Frontal cortex (tissue), 4 donors: Measurements from ENCODE around the gene CYSRT1. TPM values are rescaled to one million over a fixed set of nuclear protein-coding genes. Genes with fewer than 3 reads are reported as not detected.

Experiments
- DNase-seq, 2 donors: peaks; one replicate each; pipeline ENCODE4 v3.0.0; 2012; ENCODE audit warnings: low spot score in 2 of 2
- FAIRE-seq: peaks from 2 replicates; lab custom pipeline; 2012; peaks lifted over from hg19 to GRCh38; lab: Jason Lieb, UNC
- total RNA-seq: library from RNA; depleted of rRNA; stranded (reverse); fragments of >200 nt; gene quantifications from one replicate; pipeline ENCODE4 v1.2.3, GENCODE V29; 2014
- donor health status: control.
- donor health status: control.
- donor health status: control.

The CYSRT1 gene
- total RNA-seq, 1 donor from 2014 or later = under 0.01 TPM

DNA sequence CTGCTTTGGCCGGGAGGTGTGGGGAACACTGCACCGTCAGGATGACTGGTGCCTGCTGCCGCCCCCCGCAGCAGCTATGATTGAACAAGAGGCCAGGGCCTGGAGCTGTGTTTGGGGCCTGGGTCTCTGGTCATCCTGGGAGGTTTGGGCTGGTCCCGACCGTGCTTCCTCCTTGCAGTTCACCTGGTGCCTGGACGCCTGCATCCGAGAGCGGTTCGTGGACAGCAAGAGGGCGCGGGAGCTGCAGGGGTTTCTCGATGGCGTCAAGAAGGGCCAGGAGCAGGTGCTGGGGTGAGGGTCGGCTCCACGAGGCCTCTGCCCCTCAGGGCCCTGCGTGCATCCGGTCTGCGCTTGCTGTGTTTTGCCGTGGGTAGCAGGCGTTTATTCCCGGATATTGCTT is 39.1 kb downstream of the CYSRT1 start:
- FAIRE-seq (no peak), DNase-seq (no peak)

DNA sequence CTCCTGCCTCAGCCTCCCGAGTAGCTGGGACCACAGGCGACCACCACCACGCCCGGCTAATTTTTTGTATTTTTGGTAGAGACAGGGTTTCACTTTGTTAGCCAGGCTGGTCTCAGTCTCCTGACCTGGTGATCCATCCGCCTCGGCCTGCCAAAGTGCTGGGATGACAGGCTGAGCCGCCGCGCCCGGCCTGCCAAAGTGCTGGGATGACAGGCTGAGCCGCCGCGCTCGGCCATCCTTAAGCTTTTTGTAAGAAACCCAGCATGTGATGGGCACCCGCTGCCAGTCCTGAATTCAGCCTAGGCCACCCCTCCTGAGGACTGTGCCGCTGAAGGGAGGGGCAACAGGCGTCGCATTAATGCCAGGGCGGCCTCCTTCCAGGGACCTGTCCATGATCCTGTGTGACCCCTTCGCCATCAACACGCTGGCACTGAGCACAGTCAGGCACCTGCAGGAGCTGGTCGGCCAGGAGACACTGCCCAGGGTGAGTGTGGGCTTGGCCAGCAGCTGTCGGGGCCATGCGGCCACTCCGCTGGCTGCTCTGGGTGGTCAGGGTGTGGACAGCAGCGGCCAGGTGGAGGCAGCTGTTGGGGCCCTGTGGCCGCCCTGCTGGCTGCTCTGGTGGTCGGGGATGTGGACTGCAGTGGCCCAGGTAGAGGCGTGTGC is 40.7 kb downstream of the CYSRT1 start:
- DNase-seq (no peak), FAIRE-seq (no peak)

DNA sequence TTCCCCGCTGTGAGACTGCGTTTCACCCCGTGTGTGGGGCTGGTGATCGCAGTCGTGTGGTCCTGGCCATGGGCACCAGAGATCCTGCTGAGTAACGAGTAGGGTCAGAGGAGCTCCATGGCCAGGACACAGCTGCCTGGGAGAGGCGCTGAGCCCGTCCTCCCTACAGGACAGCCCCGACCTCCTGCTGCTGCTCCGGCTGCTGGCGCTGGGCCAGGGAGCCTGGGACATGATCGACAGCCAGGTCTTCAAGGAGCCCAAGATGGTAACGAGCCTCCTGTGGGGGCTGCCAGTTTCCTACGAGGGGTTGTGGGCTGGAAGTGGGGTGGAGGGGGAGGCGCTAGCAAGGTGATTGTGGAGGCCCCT is 41.2 kb downstream of the CYSRT1 start:
- no peak for FAIRE-seq

DNA sequence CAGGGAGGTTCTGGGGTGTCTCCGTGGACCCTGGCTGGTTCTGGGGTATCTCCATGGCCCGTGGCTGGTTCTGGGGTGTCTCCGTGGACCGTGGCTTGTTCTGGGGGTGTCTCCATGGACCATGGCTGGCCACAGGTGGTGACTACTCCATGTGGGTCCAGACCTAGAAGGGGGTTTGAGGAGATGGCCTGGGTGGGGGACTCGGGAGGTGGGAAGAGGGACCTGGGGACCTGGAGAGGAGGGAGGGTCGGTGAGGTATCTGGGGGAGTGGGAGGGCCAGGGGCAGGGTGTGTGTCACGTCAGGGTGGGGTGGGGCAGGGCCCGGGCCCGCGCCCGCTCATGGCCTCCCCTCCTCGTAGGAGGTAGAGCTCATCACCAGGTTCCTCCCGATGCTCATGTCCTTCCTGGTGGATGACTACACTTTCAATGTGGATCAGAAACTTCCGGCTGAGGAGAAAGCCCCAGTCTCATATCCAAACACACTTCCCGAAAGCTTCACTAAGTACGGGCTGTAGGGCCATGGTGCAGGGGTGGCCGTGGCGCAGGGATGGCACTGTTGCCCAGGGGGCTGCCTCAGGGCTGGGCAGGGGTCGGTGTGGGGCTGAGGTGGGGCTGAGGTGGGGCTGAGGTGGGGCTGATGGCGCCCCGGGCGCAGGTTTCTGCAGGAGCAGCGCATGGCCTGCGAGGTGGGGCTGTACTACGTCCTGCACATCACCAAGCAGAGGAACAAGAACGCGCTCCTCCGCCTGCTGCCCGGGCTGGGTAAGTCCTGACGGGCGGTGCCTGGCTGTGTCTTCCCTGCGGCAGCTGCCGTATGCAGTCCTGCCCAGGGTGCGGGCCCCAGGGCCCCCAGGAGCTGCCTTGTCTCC is 41.8 kb downstream of the CYSRT1 start:
- DNase-seq = no peak
- FAIRE-seq = no peak

More for the DNA sequence above, 41.2 kb downstream of the CYSRT1 start:
- no peak for DNase-seq

DNA sequence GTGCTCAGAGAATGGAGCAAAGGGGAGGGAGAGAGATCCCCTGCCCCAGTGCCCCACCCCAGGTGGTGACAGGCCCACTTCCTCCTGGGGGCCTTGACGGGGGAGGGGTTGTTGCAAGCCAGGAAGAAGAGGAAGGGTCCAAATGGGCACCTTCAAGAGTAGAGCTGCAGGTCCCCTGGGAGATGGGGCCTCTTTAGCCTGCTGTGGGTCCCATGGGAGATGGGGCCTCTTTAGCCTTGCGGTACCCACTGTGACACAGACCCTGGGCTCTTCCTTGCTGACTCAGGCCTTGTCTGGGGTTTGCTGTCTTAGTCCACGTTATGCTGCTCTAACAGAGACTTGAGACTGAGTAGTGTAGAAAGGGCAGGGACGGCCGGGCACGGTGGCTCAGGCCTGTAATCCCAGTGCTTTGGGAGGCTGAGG is 43.0 kb downstream of the CYSRT1 start:
- DNase-seq (no peak), FAIRE-seq (no peak)

DNA sequence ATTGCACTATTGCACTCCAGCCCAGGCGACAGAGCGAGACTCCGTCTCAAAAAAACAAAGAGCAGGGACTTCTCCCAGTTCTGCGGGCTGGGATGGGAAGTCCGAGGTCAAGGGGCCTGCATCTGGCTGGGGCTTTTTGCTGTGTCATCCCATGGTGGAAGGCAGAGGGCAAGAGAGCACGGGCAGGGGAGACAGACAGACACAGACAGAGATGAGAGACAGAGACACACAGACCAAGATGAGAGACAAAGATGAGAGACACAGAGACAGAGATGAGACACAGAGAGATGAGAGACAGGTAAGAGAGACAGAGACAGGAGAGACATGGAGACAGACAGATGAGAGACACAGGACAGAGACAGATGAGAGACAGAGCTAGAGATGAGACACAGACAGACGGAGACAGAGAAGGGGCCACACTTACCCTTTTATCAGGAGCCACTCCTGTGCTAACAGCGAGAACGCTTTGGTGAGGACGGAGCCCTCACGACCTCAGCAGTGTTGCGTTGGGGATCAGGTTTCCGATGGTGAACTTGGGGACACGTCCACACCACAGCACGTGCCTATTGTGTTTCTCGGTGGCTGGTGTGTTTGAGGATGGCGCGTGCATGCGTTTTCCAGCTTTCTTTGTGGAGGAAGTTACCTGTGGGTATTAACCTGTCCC is 43.7 kb downstream of the CYSRT1 start:
- FAIRE-seq (no peak), DNase-seq (no peak)

DNA sequence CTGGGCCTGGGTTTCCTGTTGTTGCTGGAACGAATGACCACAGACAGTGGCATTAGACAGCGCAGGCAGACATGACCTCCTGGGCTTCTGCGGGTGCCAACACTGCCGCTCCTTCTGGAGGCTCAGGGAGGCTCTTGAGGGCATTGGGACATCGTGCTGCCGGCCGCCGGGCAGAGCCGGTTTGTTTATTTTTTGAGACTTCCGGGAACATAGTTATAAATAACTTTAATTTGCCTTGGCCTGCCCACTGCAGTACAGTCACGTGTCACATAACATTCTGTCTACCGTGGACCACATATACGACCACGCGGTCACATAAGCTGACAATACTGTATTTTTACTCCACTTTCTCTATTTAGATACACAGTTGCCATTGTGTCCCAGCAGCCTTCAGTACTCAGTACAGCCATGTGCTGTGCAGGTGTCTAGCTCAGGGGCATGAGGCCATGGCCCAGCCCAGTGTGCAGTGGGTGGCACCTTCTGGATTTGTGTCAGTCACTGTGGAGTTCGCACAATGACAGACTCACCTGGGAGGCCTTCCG is 44.3 kb downstream of the CYSRT1 start:
- FAIRE-seq (no peak), DNase-seq (no peak)

DNA sequence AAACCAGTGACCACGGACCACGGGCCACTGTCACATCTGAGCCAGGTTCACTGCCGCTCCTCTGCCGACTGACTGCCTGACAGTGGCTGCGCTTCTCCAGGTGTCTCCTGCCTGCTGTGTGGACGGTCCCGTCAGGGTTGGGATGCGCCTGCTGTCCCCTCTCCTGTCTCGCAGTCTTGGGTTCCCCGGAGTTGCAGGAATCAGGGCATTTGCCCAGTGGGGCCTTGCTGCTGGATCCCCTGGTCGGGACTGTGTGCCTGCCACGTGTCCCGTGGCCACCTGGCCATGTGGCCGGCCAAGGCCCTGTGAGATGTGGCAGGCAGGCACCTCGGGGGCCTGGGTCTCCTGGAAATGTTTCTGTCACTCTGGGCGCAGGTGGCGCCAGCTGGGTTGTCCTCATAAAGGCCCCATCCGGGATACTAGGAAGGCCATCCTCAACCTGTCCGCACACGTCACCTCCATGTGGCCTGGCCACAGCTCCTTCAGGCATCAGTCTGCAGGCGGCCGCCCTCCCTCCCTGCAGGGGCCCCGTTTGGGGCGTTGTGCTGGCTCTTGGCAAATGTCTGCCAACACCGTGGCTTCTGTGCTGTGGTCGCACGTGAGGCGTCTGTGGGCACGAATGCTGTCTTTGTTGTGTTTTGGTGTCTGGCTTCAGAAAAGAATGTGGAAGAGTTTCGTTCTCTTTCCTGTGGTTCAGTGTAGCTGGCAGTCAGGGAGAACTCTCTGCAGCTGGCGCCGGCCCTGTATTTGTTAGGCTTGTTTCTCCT is 46.1 kb downstream of the CYSRT1 start:
- no peak for FAIRE-seq
- DNase-seq = no peak

DNA sequence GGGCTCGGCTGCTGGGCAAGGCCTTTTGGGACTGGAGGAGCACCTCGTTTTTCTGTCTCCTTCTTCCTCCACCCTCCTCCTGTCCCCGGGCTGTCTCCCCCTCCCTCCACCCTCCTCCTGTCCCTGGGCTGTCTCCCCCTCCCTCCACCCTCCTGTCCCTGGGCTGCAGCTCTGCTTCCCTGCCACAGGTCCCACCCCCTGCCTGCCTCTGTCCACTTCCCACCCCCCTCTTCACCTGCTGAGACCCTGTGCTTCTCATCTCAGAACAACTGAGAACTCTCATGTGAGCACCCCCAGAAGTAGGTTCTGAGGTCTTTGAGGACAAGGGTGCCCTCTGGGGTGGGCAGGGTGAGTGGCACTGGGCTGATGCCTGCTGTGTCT is 46.7 kb downstream of the CYSRT1 start:
- DNase-seq (no peak), FAIRE-seq (no peak)

DNA sequence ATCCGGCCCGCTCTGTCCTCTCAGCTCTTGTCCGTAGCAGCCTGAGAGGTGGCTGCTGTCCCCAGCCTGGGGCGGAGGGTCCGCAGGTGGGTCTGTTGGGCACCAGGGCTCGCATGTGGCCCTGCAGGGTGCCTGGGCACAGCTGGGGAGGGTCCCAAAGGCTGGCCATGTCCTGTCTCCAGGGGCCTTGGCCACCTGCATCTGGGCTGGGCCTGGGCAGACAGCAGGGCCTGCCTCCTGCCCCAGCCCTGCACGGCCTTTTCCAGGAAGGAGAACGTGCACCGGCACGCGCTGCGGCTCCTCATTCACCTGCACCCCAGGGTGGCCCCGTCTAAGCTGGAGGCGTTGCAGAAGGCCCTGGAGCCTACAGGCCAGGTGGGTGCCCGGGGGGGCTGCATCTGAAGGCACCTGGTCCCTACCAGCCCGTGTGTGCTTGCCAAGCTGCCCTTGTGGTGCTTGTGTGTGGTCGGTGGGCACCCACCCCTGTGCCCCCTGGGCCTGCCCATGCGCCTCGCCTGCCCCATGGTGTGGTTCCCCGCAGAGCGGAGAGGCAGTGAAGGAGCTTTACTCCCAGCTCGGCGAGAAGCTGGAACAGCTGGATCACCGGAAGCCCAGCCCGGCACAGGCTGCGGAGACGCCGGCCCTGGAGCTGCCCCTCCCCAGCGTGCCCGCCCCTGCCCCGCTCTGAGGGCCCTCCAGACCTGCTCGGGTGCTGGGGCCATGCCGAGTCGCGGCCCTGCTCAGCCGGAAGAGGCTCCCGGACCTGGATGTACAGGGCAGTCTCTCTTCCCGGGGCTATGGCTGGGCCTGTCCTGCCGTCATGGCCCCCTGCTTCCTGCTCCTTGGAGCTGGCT is 47.5 kb downstream of the CYSRT1 start:
- DNase-seq (no peak), FAIRE-seq (no peak)

DNA sequence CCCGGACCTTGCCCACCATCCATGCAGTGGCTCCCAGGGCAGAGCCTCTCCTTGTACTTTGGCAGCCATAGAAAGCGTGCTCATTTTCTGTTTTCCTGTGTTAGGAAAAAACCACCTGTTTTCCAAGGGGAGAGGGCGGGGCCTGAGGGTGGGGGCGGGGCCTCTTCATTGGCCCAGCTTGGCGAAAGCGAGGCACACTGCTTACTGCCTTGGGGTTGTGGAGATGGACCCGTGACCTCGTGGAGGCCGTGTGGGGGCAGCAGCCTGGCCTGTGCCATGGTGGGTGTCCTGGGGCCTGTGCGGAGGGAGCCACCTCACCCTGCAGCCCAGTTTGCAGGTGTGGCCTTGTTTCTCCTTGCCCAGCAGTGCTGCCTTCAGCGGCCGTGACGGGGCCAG is 48.1 kb downstream of the CYSRT1 start:
- DNase-seq (no peak), FAIRE-seq (no peak)

DNA sequence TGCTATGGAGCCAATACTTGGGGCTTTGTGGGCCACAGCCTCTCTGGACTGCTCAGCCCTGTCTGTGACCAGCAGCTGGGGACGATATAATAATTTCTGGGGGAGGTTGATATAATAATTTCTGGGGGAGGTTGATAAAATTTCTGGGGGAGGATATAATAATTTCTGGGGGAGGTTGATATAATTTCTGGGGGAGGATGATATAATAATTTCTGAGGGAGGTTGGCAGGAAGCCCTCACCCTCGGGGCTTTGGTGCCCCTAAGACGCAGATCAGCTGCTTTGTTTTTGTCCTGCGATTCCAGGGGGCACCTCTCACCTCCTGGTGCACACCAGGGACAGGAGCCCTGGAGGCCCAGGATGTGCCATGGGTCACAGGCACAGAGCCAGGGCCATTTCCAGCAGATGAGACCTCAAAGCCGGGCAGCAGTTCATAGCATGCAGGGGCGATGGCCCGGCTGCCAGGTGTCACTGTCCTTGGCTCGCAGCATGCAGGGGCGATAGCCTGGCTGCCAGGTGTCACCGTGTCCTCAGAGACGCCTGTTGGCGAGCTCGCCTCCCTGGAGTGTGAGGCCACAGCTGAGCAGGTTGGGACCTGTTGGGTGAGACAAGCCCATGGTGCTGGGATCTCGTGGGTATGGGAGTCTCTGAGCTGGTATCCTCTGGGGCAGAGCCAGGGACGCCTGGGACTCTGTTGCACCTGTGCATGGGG is 48.8 kb downstream of the CYSRT1 start:
- FAIRE-seq (no peak), DNase-seq (no peak)

DNA sequence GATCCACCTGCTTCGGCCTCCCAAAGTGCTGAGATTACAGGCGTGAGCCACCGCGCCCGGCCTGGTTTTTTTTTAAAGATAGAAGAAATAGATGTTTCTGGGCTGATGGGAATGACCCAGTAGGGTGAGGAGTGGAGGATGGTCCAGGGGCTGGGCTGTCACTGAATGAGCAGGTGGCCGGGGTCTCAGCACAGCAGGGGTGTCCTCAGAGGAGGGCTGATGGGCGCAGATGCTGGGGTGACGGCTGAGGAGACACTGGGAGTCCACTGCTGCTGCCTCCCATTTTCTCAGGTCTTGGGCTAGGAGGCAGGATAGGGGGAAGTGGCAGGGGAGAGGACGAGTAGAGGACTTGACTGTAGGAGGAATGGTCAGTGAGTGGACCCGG is 50.2 kb downstream of the CYSRT1 start:
- no peak for FAIRE-seq
- no peak for DNase-seq

Other genes with a start within 250 kb of the CYSRT1 start
- 61.1 TPM for gene PTGDS, start 247.7 kb upstream of the CYSRT1 start, total RNA-seq
- gene LCNL1, start 242.2 kb upstream of the CYSRT1 start, total RNA-seq = 0.82 TPM
- gene PAXX, start 232.8 kb upstream of the CYSRT1 start, total RNA-seq = 13.5 TPM
- not detected for gene CLIC3, start 228.6 kb upstream of the CYSRT1 start, total RNA-seq
- gene ABCA2, start 196.9 kb upstream of the CYSRT1 start, total RNA-seq = 20.8 TPM
- gene FUT7, start 193.1 kb upstream of the CYSRT1 start, total RNA-seq = not detected
- gene NPDC1, start 179.0 kb upstream of the CYSRT1 start, total RNA-seq = 16.3 TPM
- gene ENTPD2, start 171.1 kb upstream of the CYSRT1 start, total RNA-seq = 0.82 TPM
- gene SAPCD2, start 154.6 kb upstream of the CYSRT1 start, total RNA-seq = 1.2 TPM
- 0.41 TPM for gene UAP1L1, start 147.7 kb upstream of the CYSRT1 start, total RNA-seq
- 42.0 TPM for gene MAN1B1, start 138.2 kb upstream of the CYSRT1 start, total RNA-seq
- gene DPP7, start 110.4 kb upstream of the CYSRT1 start, total RNA-seq = 38.3 TPM
- gene GRIN1, start 86.0 kb upstream of the CYSRT1 start, total RNA-seq = 29.8 TPM
- 0.41 TPM for gene LRRC26, start 55.1 kb upstream of the CYSRT1 start, total RNA-seq
- gene TMEM210, start 53.1 kb upstream of the CYSRT1 start, total RNA-seq = not detected
- 22.4 TPM for gene ANAPC2, start 36.6 kb upstream of the CYSRT1 start, total RNA-seq
- 24.5 TPM for gene SSNA1, start 36.5 kb upstream of the CYSRT1 start, total RNA-seq
- 6.1 TPM for gene TPRN, start 24.4 kb upstream of the CYSRT1 start, total RNA-seq
- gene TMEM203, start 19.5 kb upstream of the CYSRT1 start, total RNA-seq = 34.2 TPM
- gene NDOR1, start 19.5 kb upstream of the CYSRT1 start, total RNA-seq = 3.3 TPM
- 0.82 TPM for gene RNF208, start 2.9 kb upstream of the CYSRT1 start, total RNA-seq
- not detected for gene RNF224, start 2.3 kb downstream of the CYSRT1 start, total RNA-seq
- not detected for gene SLC34A3, start 5.7 kb downstream of the CYSRT1 start, total RNA-seq
- 92.5 TPM for gene TUBB4B, start 16.1 kb downstream of the CYSRT1 start, total RNA-seq
- not detected for gene STPG3, start 26.1 kb downstream of the CYSRT1 start, total RNA-seq
- gene NELFB, start 30.2 kb downstream of the CYSRT1 start, total RNA-seq = 36.7 TPM
- 0.41 TPM for gene TOR4A, start 52.6 kb downstream of the CYSRT1 start, total RNA-seq
- gene NRARP, start 77.1 kb downstream of the CYSRT1 start, total RNA-seq = 3.7 TPM
- gene EXD3, start 198.0 kb downstream of the CYSRT1 start, total RNA-seq = 12.6 TPM
- 1.2 TPM for gene NOXA1, start 198.2 kb downstream of the CYSRT1 start, total RNA-seq
- not detected for gene ENTPD8, start 216.2 kb downstream of the CYSRT1 start, total RNA-seq
- gene NSMF, start 234.2 kb downstream of the CYSRT1 start, total RNA-seq = 33.0 TPM